OCI-LY3 (cell line): Measurements from ENCODE around the gene OR10V1.

Experiments
- EZH2phosphoT487 ChIP-seq: fragments of 200-600 bp; shearing (Covaris generic); IDR thresholded peaks from 2 replicates; pipeline ENCODE4 v1.6.1; 2018; ENCODE audit warnings: antibody characterized with exemption, mixed run types, low read depth
- TF ChIP-seq, protein P1 (sequence below): fragments of 200-600, 300-600 bp; sonication (generic); IDR thresholded peaks from 2 replicates; pipeline ENCODE4 v1.5.1; 2014; ENCODE audit warnings: antibody characterized with exemption, low read length, low read depth

DNA sequence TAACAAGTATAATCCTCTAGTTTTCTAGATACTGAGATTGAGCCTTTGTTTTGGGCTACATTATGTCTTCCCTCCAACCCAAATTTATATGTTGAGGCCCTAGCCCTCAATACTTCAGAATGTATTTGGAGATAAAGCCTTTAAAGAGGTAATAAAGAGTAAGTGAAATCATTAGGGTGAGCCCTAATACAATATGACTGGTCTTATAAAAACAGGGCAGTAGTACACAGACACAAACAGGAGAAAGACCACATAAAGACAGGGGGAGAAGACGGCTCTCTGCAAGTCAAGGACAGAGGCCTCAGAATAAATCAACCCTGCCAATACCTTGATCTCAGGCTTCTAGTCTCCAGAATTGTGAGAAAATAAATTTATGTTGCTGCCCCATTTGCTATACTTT is 6.3 kb downstream of the OR10V1 start:
- TF ChIP-seq, protein P1, sequence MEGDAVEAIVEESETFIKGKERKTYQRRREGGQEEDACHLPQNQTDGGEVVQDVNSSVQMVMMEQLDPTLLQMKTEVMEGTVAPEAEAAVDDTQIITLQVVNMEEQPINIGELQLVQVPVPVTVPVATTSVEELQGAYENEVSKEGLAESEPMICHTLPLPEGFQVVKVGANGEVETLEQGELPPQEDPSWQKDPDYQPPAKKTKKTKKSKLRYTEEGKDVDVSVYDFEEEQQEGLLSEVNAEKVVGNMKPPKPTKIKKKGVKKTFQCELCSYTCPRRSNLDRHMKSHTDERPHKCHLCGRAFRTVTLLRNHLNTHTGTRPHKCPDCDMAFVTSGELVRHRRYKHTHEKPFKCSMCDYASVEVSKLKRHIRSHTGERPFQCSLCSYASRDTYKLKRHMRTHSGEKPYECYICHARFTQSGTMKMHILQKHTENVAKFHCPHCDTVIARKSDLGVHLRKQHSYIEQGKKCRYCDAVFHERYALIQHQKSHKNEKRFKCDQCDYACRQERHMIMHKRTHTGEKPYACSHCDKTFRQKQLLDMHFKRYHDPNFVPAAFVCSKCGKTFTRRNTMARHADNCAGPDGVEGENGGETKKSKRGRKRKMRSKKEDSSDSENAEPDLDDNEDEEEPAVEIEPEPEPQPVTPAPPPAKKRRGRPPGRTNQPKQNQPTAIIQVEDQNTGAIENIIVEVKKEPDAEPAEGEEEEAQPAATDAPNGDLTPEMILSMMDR = no peak
- no peak for TF ChIP-seq EZH2phosphoT487
